ENCODE results near the gene DDAH1. TPM values are rescaled to one million over a fixed set of nuclear protein-coding genes. Genes with fewer than 3 reads are reported as not detected.

The DDAH1 gene
- total RNA-seq, 1 donor from 2014 or later, result 0.07 TPM

GRCh38 chr1:85333186-85333585 lies 131.8 kb downstream of the DDAH1 start:
- TF ChIP-seq CTCF (IDR thresholded peaks at IDR 0.05), result no peak
- ATAC-seq (ENCODE audit: low read depth) (no peak), DNase-seq (no peak)
- Mint-ChIP-seq H3K36me3 (ENCODE audit: low read depth) (peaks cover 11% of the 10 kb centered on the region), H3K27me3 (peaks cover 4% of the 10 kb centered on the region), H3K4me1 (peaks cover 57% of the 10 kb centered on the region), H3K9me3 (peaks cover 11% of the 10 kb centered on the region), H3K27ac (no peak overlapping the region), H3K4me3 (no peak overlapping the region)
- ChIA-PET POLR2A (no interaction called here), CTCF (no interaction called here)
- intact Hi-C loops (cut with micrococcal nuclease), result no loop called here

GRCh38 chr1:85332575-85332974 lies 132.4 kb downstream of the DDAH1 start:
- no peaks in the 10 kb centered on the region for H3K27me3 Mint-ChIP-seq
- H3K27ac Mint-ChIP-seq, result no peak overlapping the region
- TF ChIP-seq CTCF (IDR thresholded peaks at IDR 0.05), result no peak
- peaks cover 57% of the 10 kb centered on the region for H3K4me1 Mint-ChIP-seq
- ATAC-seq (ENCODE audit: low read depth) (no peak), DNase-seq (no peak)
- ChIA-PET CTCF (no interaction called here), POLR2A (no interaction called here)
- no peak overlapping the region for H3K4me3 Mint-ChIP-seq
- H3K9me3 Mint-ChIP-seq, result peaks cover 11% of the 10 kb centered on the region
- H3K36me3 Mint-ChIP-seq (ENCODE audit: low read depth), result peaks cover 11% of the 10 kb centered on the region
- intact Hi-C loops (cut with micrococcal nuclease), result no loop called here

- TF ChIP-seq CTCF (IDR thresholded peaks at IDR 0.05), result no peak
- ATAC-seq (ENCODE audit: low read depth), result peak; percentile 49
- H3K9me3 Mint-ChIP-seq, result peaks cover 11% of the 10 kb centered on the region
- POLR2A ChIA-PET, result no interaction called here
- H3K4me3 Mint-ChIP-seq, result peak overlapping the region; percentile 3
- intact Hi-C loops (cut with micrococcal nuclease), result no loop called here
- H3K36me3 Mint-ChIP-seq (ENCODE audit: low read depth), result peaks cover 11% of the 10 kb centered on the region
- no peaks in the 10 kb centered on the region for H3K27me3 Mint-ChIP-seq
- CTCF ChIA-PET, result interaction anchor here (1.3 kb wide), 1 partner anchor 22 kb away, joined by 3 read pairs; no protein-coding TSS in a partner anchor
- no peak overlapping the region for H3K27ac Mint-ChIP-seq
- DNase-seq, result no peak
- peaks cover 53% of the 10 kb centered on the region for H3K4me1 Mint-ChIP-seq
These were observed 134.2 kb downstream of the DDAH1 start for GRCh38 chr1:85330711-85331290.

- DNase-seq (no peak), ATAC-seq (ENCODE audit: low read depth) (no peak)
- peaks cover 11% of the 10 kb centered on the region for H3K9me3 Mint-ChIP-seq
- intact Hi-C loops (cut with micrococcal nuclease), result no loop called here
- H3K4me3 Mint-ChIP-seq, result no peak overlapping the region
- ChIA-PET CTCF (interaction anchor here (1.3 kb wide), 1 partner anchor 22 kb away, joined by 3 read pairs; no protein-coding TSS in a partner anchor), POLR2A (no interaction called here)
- H3K4me1 Mint-ChIP-seq, result peaks cover 50% of the 10 kb centered on the region
- H3K27ac Mint-ChIP-seq, result no peak overlapping the region
- H3K36me3 Mint-ChIP-seq (ENCODE audit: low read depth), result peaks cover 11% of the 10 kb centered on the region
- TF ChIP-seq CTCF (IDR thresholded peaks at IDR 0.05), result no peak
- no peaks in the 10 kb centered on the region for H3K27me3 Mint-ChIP-seq
These were observed 134.7 kb downstream of the DDAH1 start for GRCh38 chr1:85330214-85330631.

- ATAC-seq (ENCODE audit: low read depth) (no peak), DNase-seq (no peak)
- intact Hi-C loops (cut with micrococcal nuclease), result no loop called here
- peaks cover 9% of the 10 kb centered on the region for H3K9me3 Mint-ChIP-seq
- H3K4me1 Mint-ChIP-seq, result peaks cover 36% of the 10 kb centered on the region
- no peaks in the 10 kb centered on the region for H3K27me3 Mint-ChIP-seq
- peaks cover 6% of the 10 kb centered on the region for H3K36me3 Mint-ChIP-seq (ENCODE audit: low read depth)
- ChIA-PET CTCF (no interaction called here), POLR2A (no interaction called here)
- TF ChIP-seq CTCF (IDR thresholded peaks at IDR 0.05), result no peak
- no peak overlapping the region for H3K27ac Mint-ChIP-seq
- H3K4me3 Mint-ChIP-seq, result no peak overlapping the region
These were observed 136.1 kb downstream of the DDAH1 start for GRCh38 chr1:85328713-85329397.

All from activated B cell treated with CpG ODN at 0.5 μM for 24 hours (primary cell).